ENCODE measurements around the gene PRKCZ. TPM values are rescaled to one million over a fixed set of nuclear protein-coding genes. Genes with fewer than 3 reads are reported as not detected.

Gene PRKCZ
- total and polyA plus RNA-seq, 9 of the 15 experiments (the other 6 are each of a cell fraction or from before 2014, with no cell fraction given) = 0.07 to 3.1 (median 1.3) TPM

- no peak for FAIRE-seq
- Histone ChIP-seq H3K27ac (ENCODE audit: extremely low read depth, low read depth, low read length) (peak overlapping the region; percentile 58; the same call in 2 of the 3 replicates), H3K27me3 (ENCODE audit: control insufficient read depth in 2 of 2, insufficient read depth in 2 of 2, low read length in 2 of 2) (no peaks in the 10 kb centered on the region), H3K79me2 (ENCODE audit: control insufficient read depth, insufficient read depth, low read length) (peaks cover 55% of the 10 kb centered on the region), H3K4me1 (replicated peaks in 1 of 2; ENCODE audit: control insufficient read depth in 2 of 2, insufficient read depth in 2 of 2, low read length in 2 of 2) (peaks cover 30 to 70% of the 10 kb centered on the region in 2 experiments), H3K4me2 (ENCODE audit: insufficient read depth, low read length) (peak overlapping the region; percentile 96), H3K9me1 (ENCODE audit: control insufficient read depth, insufficient read depth, low read length) (peaks cover 27% of the 10 kb centered on the region), H3K36me3 (ENCODE audit: control insufficient read depth, insufficient read depth, low read length) (peaks cover 12% of the 10 kb centered on the region; the same call in 2 of the 3 replicates), H4K20me1 (replicated peaks; ENCODE audit: control insufficient read depth, insufficient read depth, low read length) (peaks cover 50% of the 10 kb centered on the region), H3K9ac (ENCODE audit: insufficient read depth in 1 of 2, low read depth in 2 of 2, low read length in 2 of 2) (peak overlapping the region; percentile 65 to 96; a peak in 3 of 4 replicates), H2AFZ (ENCODE audit: low read depth, low read length) (no peak overlapping the region), H3K9me3 (replicated peaks; ENCODE audit: control insufficient read depth, insufficient read depth, low read depth, low read length) (no peaks in the 10 kb centered on the region), H3K4me3 (peak overlapping the region; percentile 53)
- intact Hi-C loops (cut with micrococcal nuclease) = loop anchor here (10.0 kb wide), 1 partner anchor 924 kb away; the partner anchor contains the start of genes ACAP3 and PUSL1
- ATAC-seq = no peak
- peak in 2 of 4 experiments; percentile 41 to 63 for DNase-seq (ENCODE audit: extremely low read depth in 1 of 4, low spot score in 3 of 4)
- no TSS peak for BruUV-seq (replicated peaks)
- under 1% methylated on average over 20 of the region's 50 CpGs for WGBS (ENCODE audit: insufficient coverage, low coverage, missing lambda C conversion rate)
- ChIA-PET POLR2A (interaction anchor here (0.7 to 4.0 kb wide), 11 partner anchors 10 to 1318 kb away, joined by 3 to 33 read pairs (median 4); no protein-coding TSS in a partner anchor), CTCF (ENCODE audit: low intra/inter-chr PET ratio) (no interaction called here)
- in situ Hi-C loops (cut with MboI) = no loop called here
- TF ChIP-seq THRB (CRISPR knock-in tag; conservative IDR thresholded peaks at IDR 0.05) = no peak
- peak; percentile 70; the same call in 1 of the 2 replicates for TF ChIP-seq THAP12 (CRISPR knock-in tag; IDR thresholded peaks at IDR 0.05)
- no peak for TF ChIP-seq BCL6 (CRISPR knock-in tag; IDR thresholded peaks at IDR 0.05)
- no peak for TF ChIP-seq E4F1 (CRISPR knock-in tag; IDR thresholded peaks at IDR 0.05; ENCODE audit: borderline replicate concordance)
- no peak for TF ChIP-seq ZNF354B (CRISPR knock-in tag; IDR thresholded peaks at IDR 0.05)
- TF ChIP-seq MECOM (CRISPR knock-in tag; IDR thresholded peaks at IDR 0.05) = no peak
- TF ChIP-seq HNRNPL (IDR thresholded peaks at IDR 0.05; ENCODE audit: low read depth, low read length) = no peak
- no peak for TF ChIP-seq THRA (IDR thresholded peaks at IDR 0.05)
- 0 out of 2 replicates have a peak, but pooled peaks have one; percentile 37 for TF ChIP-seq ZFPM2 (CRISPR knock-in tag; IDR thresholded peaks at IDR 0.05)
- TF ChIP-seq BRCA1 (IDR thresholded peaks at IDR 0.05) = no peak
- TF ChIP-seq BRCA1 (CRISPR knock-in tag; IDR thresholded peaks at IDR 0.05) = no peak
- TF ChIP-seq E2F4 (CRISPR knock-in tag; IDR thresholded peaks at IDR 0.05; ENCODE audit: low read depth) = no peak
- TF ChIP-seq LARP7 (IDR thresholded peaks at IDR 0.05) = no peak
- peak in 1 of 2 experiments; percentile 45; a peak in 1 of 4 replicates for TF ChIP-seq NONO (IDR thresholded peaks at IDR 0.05; ENCODE audit: low read depth in 2 of 2, low read length in 1 of 2)
- no peak for TF ChIP-seq NR1H2 (CRISPR knock-in tag; IDR thresholded peaks at IDR 0.05)
Measured at GRCh38 chr1:2228694-2229036, 178.5 kb downstream of the PRKCZ start.
